Fibroblast of villous mesenchyme (primary cell): ENCODE data around the gene IARS1. TPM values are rescaled to one million over a fixed set of nuclear protein-coding genes. Genes with fewer than 3 reads are reported as not detected.
A peak's percentile ranks its signal among the peaks of the same experiment; 100 is the strongest.

Experiments
- DNase-seq: peaks from one replicate; pipeline ENCODE4 v3.0.0-alpha.2; 2010; ENCODE audit warnings: low read depth
- H3K4me3 ChIP-seq: 2 replicates; pipeline ENCODE4 v1.5.1; 2011; ENCODE audit warnings: low read depth, mild to moderate bottlenecking, low read length
- total RNA-seq: library from RNA; depleted of rRNA; stranded (reverse); fragments of >200 nt; gene quantifications from 2 replicates; pipeline ENCODE4 v1.2.3, GENCODE V29; 2012
- TF ChIP-seq, protein P1 (sequence below): IDR thresholded peaks from 2 replicates; pipeline ENCODE4 v1.5.1; 2012; ENCODE audit warnings: low read depth, mild to moderate bottlenecking, low read length; ENCODE audit not compliant: insufficient read depth

Gene IARS1
- total RNA-seq, 1 donor, result 377 TPM

DNA sequence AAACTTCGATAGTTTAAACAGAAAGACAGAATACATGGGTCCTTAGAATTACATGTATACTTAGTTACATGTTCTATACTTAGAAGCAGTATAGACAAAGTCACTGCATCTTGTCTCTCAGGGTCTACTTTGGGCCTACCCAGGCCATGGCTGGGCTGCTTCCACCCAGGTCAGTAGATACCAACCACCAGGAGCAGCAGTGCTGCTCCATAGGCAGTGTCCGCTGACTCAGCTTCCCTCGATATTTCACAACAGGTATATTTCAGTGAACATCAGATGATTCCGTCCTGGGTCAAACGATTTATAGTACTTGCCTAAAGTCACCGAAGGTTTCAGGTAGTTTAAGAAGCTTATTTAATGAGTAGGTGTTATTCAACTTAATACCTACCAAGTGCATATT is 18.0 kb downstream of the IARS1 start:
- H3K4me3 ChIP-seq, result no peak overlapping the region
- TF ChIP-seq, protein P1, sequence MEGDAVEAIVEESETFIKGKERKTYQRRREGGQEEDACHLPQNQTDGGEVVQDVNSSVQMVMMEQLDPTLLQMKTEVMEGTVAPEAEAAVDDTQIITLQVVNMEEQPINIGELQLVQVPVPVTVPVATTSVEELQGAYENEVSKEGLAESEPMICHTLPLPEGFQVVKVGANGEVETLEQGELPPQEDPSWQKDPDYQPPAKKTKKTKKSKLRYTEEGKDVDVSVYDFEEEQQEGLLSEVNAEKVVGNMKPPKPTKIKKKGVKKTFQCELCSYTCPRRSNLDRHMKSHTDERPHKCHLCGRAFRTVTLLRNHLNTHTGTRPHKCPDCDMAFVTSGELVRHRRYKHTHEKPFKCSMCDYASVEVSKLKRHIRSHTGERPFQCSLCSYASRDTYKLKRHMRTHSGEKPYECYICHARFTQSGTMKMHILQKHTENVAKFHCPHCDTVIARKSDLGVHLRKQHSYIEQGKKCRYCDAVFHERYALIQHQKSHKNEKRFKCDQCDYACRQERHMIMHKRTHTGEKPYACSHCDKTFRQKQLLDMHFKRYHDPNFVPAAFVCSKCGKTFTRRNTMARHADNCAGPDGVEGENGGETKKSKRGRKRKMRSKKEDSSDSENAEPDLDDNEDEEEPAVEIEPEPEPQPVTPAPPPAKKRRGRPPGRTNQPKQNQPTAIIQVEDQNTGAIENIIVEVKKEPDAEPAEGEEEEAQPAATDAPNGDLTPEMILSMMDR, result no peak
- DNase-seq, result no peak

- DNase-seq, result no peak
- H3K4me3 ChIP-seq, result no peak overlapping the region
- TF ChIP-seq, protein P1, result no peak
Measured at GRCh38 chr9:92270511-92270910, 23.0 kb downstream of the IARS1 start.

- TF ChIP-seq, protein P1, result no peak
- no peak for DNase-seq
- H3K4me3 ChIP-seq, result no peak overlapping the region
Measured at GRCh38 chr9:92266486-92266885, 27.0 kb downstream of the IARS1 start.

GRCh38 chr9:92265154-92265553 is 28.3 kb downstream of the IARS1 start:
- DNase-seq, result peak; percentile 40
- no peak overlapping the region for H3K4me3 ChIP-seq
- TF ChIP-seq, protein P1, result no peak

GRCh38 chr9:92263131-92263530 is 30.4 kb downstream of the IARS1 start:
- H3K4me3 ChIP-seq, result no peak overlapping the region
- DNase-seq, result no peak
- TF ChIP-seq, protein P1, result no peak

DNA sequence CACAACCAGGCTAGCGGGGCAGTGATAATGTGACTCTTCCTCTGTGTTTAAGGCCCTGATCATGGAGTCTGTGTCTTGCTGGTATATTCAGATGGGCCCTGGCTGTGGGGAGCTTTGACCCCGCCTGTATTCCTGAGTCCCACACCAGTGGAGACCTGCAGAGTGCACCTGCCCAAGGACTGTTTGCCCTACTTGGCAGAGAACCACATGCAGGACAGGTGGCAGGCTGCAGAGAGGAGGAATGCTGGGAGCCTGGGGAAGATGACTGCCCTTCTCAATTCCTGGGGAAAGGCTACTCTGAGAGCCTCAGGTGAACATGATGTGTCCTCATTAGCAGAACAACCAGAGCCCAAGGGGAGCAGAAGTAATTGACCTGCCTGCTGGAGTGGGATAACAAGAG is 36.2 kb downstream of the IARS1 start:
- H3K4me3 ChIP-seq, result no peak overlapping the region
- TF ChIP-seq, protein P1, result no peak
- no peak for DNase-seq
